Mesothelial cell of epicardium (in vitro differentiated cells): ENCODE measurements around the gene FAM47E. TPM values are rescaled to one million over a fixed set of nuclear protein-coding genes. Genes with fewer than 3 reads are reported as not detected.
"Not testable (repeated sequence)": the region's sequence is repeated elsewhere in the genome, so short reads cannot be mapped to it uniquely, and the experiment has no call there.

Experiments
- DNase-seq, 2 experiments: peaks; one replicate each; pipeline ENCODE4 v3.0.0; 2021; ENCODE audit warnings: low spot score in 2 of 2; ENCODE audit not compliant: unreplicated experiment in 2 of 2
- H3K27ac Mint-ChIP-seq: 2 replicates; pipeline ENCODE4 v1.8.0; 2021; ENCODE audit warnings: mixed read lengths
- H3K27me3 Mint-ChIP-seq: 2 replicates; pipeline ENCODE4 v1.8.0; 2021; ENCODE audit warnings: low read depth, mixed read lengths
- H3K36me3 Mint-ChIP-seq: 2 replicates; pipeline ENCODE4 v1.8.0; 2021; ENCODE audit warnings: mixed read lengths
- H3K4me1 Mint-ChIP-seq: 2 replicates; pipeline ENCODE4 v1.8.0; 2021; ENCODE audit warnings: mixed read lengths
- H3K4me3 Mint-ChIP-seq: 2 replicates; pipeline ENCODE4 v1.8.0; 2021; ENCODE audit warnings: mild to moderate bottlenecking, moderate library complexity, mixed read lengths
- H3K9me3 Mint-ChIP-seq: 2 replicates; pipeline ENCODE4 v1.8.0; 2021; ENCODE audit warnings: mixed read lengths
- CTCF ChIP-seq: fragments of 200-600 bp; sonication (generic); IDR thresholded peaks from one replicate; pipeline ENCODE4 v1.5.0; 2021; ENCODE audit warnings: antibody characterized with exemption; ENCODE audit not compliant: unreplicated experiment
- total RNA-seq: library from RNA; stranded (reverse); gene quantifications from 3 replicates; pipeline ENCODE4 v1.2.1, GENCODE V29; 2021

FAM47E gene
- total RNA-seq, 1 donor from 2014 or later = 1.2 TPM

DNA sequence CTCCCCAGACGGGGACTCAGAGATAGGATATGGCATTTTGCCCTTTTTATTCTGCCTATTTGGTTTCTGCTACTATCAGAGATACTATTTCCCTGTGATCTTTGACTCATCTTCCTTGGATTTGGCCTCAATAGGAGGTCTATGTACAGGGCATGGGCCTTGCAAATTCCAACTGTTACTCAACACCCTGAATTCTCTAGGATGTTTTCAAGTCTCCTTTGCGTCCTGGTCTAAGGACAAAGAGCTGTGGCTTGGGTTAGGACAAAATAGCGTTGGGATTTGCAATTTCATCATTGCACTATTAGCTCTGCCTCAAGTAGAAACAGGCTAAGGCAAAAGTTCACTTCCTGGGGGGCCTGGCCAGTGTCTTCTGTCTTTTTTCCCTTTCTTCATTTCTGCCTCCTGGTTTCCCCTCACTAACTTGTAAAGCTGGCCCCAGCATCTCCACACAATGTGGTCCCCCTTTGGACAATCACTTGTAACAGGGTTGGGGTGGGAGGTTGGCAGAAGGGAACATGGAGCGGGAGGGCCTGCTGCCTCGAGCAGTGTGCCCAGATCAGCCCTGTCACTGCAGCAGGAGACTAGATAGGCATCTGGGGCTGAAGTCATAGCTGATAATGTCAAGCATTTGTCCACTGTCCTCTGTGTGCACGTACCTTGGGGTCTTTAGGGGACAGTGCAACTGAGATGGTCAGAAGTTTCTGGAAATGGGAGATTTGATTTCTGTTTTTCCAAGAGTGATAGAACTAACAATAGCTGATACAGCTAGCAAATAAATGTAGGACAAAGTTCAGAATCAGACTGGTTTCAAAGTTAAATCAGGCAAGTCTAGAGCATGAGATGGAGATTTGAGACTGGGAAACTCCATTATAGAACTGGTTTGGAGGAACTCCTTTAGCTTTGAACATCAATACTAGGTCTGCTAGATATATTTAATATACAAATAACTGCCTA lies 29.2 kb downstream of the FAM47E start:
- Mint-ChIP-seq H3K36me3 (no peaks in the 10 kb centered on the region), H3K27ac (no peak overlapping the region), H3K4me1 (peaks cover 4% of the 10 kb centered on the region), H3K4me3 (no peak overlapping the region), H3K27me3 (no peaks in the 10 kb centered on the region), H3K9me3 (peaks cover under 1% of the 10 kb centered on the region)
- no peak for DNase-seq
- no peak for TF ChIP-seq CTCF

DNA sequence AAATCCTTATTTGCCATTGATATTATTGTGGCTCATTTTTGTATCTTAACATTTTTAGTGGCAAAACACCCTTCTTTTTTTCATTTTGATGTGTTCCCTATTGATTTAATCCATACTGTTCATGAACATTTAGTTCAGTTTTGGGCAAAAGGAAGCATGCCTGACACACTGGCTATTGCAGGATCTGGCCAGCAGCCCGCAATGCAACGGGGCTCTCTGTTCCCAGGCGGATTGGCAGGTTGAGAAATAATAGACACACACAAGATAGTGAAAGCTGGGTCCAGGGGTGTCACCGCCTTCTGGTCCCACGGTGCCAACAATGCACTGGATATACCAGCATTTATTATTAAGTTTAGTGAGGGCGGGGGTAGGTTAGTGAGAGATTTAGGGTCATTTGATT lies 30.1 kb downstream of the FAM47E start:
- H3K4me1 Mint-ChIP-seq, H3K27ac Mint-ChIP-seq, DNase-seq, H3K27me3 Mint-ChIP-seq, H3K4me3 Mint-ChIP-seq, H3K36me3 Mint-ChIP-seq, H3K9me3 Mint-ChIP-seq: not testable (repeated sequence)

DNA sequence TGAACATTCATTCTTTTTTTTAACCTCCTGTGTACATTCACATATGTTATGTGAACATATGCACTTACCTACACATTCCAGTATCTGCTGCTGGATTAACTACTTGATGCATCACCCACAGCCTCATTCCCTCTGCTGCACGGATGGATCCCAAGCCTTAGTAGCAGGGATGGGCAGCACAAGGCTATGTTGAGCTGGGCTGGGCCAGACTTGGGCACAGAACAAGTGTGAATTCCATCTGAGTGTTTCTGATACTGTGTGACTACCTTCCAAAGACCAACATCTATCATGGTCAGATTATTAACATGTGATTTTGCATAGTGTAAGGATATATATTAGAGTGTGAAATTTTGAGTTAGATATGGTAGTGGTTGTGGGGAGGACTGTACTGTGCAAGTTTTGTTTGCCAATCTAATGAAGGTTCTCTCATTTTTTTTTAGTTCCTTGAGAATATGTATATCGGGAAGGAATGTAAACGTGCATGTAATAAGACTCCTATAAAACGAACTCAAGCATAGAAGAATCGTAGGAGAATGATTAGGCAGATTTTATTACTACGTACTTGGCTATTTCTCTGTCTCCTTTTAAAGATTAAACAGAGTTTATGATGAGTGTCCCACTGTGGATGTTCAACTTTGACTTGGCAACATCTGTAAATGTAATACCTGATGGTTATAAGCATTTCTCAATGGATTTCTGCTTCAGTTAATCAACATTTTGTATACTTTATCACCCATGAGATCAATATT lies 31.6 kb downstream of the FAM47E start:
- H3K27me3 Mint-ChIP-seq = peaks cover 2% of the 10 kb centered on the region
- H3K36me3 Mint-ChIP-seq = peaks cover 5% of the 10 kb centered on the region
- no peak overlapping the region for H3K27ac Mint-ChIP-seq
- H3K4me1 Mint-ChIP-seq = peaks cover 4% of the 10 kb centered on the region
- TF ChIP-seq CTCF = no peak
- DNase-seq = no peak
- no peak overlapping the region for H3K4me3 Mint-ChIP-seq
- H3K9me3 Mint-ChIP-seq = peaks cover 24% of the 10 kb centered on the region

- TF ChIP-seq CTCF = no peak
Observed at GRCh38 chr4:76283900-76284299, 32.4 kb downstream of the FAM47E start.

DNA sequence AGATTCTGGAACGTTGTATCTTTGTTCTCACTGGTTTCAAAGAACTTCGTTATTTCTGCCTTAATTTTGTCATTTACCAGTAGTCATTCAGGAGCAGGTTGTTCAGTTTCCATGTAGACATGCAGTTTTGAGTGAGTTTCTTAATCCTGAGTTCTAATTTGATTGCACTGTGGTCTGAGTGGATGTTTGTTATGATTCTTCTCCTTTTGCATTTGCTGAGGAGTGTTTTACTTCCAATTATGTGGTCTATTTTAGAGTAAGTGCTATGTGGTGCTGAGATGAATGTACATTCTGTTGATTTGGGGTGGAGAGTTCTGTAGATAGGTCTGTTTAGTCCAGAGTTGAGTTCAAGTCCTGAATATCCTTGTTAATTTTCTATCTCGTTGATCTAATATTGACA lies 36.3 kb downstream of the FAM47E start:
- DNase-seq, H3K4me1 Mint-ChIP-seq, H3K27ac Mint-ChIP-seq, H3K4me3 Mint-ChIP-seq, H3K27me3 Mint-ChIP-seq, H3K36me3 Mint-ChIP-seq: not testable (repeated sequence)
- peaks cover 28% of the 10 kb centered on the region for H3K9me3 Mint-ChIP-seq

More at GRCh38 chr4:76283900-76284299, 32.4 kb downstream of the FAM47E start:
- no peak for DNase-seq
- Mint-ChIP-seq H3K36me3 (peaks cover 5% of the 10 kb centered on the region), H3K9me3 (peaks cover 24% of the 10 kb centered on the region), H3K27me3 (peaks cover 2% of the 10 kb centered on the region), H3K27ac (no peak overlapping the region), H3K4me3 (no peak overlapping the region), H3K4me1 (peaks cover 4% of the 10 kb centered on the region)

DNA sequence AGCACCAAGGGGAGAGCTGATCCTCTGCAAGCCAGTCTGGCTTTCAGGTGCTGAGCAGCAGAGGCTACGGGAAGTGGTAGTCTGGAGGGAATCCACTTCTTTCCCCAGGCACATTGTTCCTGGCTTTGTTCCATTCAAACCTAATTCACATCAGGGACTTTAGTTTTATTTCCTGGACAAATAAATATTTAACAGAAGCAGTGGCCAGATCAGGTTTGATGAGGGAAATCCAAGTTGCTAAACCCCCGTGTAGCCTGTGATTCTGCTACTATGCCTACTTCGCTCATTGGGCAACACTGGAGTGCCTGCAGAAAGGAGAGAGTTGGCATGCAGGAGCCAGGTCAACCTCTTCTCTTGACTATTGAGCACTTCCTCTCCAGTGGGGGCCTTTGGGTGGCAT lies 41.2 kb downstream of the FAM47E start:
- no peak for TF ChIP-seq CTCF
- H3K4me1 Mint-ChIP-seq = no peaks in the 10 kb centered on the region
- no peak for DNase-seq
- H3K27me3 Mint-ChIP-seq = peaks cover 2% of the 10 kb centered on the region
- peaks cover 26% of the 10 kb centered on the region for H3K9me3 Mint-ChIP-seq
- H3K36me3 Mint-ChIP-seq = peaks cover 4% of the 10 kb centered on the region
- H3K4me3 Mint-ChIP-seq = no peak overlapping the region
- no peak overlapping the region for H3K27ac Mint-ChIP-seq
